Endothelial cell of umbilical vein (primary cell): Measurements from ENCODE around the gene CDK17. TPM values are rescaled to one million over a fixed set of nuclear protein-coding genes. Genes with fewer than 3 reads are reported as not detected.

Experiments used
- BruUV-seq: library from RNA; stranded (reverse); fragments of 400-500 nt; replicated peaks from 2 replicates; lab custom pipeline; 2021; lab: Mats Ljungman, UMichigan
- CTCF ChIA-PET: fragments of 300-600, 350-600 bp; sonication (Branson Sonifier 250); formaldehyde crosslinking; loops from one replicate; lab custom pipeline; 2021; ENCODE audit warnings: antibody characterized with exemption, inconsistent platforms; lab: Charles Lee
- POLR2A ChIA-PET: fragments of 300-600, 350-600 bp; sonication (Branson Sonifier 250); formaldehyde crosslinking; loops from one replicate; lab custom pipeline; 2021; ENCODE audit warnings: antibody characterized with exemption, inconsistent platforms; lab: Charles Lee
- DNase-seq: peaks from one replicate; pipeline ENCODE4 v3.0.0-alpha.2; 2011; ENCODE audit warnings: low read depth, low spot score
- FAIRE-seq: peaks from 2 replicates; lab custom pipeline; 2011; peaks lifted over from hg19 to GRCh38; lab: Jason Lieb, UNC
- H2AFZ ChIP-seq: 2 replicates; pipeline ENCODE4 v1.6.0; 2012; ENCODE audit warnings: low read depth, low read length, control low read depth, inconsistent platforms
- H3K27ac ChIP-seq: 2 replicates; pipeline ENCODE4 v1.5.1; 2011; ENCODE audit warnings: low read depth, mild to moderate bottlenecking, control low read depth, low read length, moderate library complexity; ENCODE audit not compliant: insufficient read depth
- H3K27me3 ChIP-seq, 2 experiments: 2 replicates each; pipeline versions ENCODE4 v1.6.0 to v1.6.1; 2011; ENCODE audit warnings: low read length in 2 of 2, mixed read lengths in 1 of 2; ENCODE audit not compliant: control insufficient read depth in 2 of 2, insufficient read depth in 2 of 2
- H3K36me3 ChIP-seq, 2 experiments: 2 replicates in 1 of 2; 3 replicates in 1 of 2; pipeline ENCODE4 v1.5.1; 2011; ENCODE audit warnings: low read length in 2 of 2, mild to moderate bottlenecking in 1 of 2, moderate library complexity in 1 of 2; ENCODE audit not compliant: control insufficient read depth in 2 of 2, insufficient read depth in 2 of 2; ENCODE audit errors: extremely low read depth in 1 of 2
- H3K4me1 ChIP-seq: 3 replicates; pipeline ENCODE4 v1.5.1; 2011; ENCODE audit warnings: mild to moderate bottlenecking, low read length; ENCODE audit not compliant: control insufficient read depth, insufficient read depth; ENCODE audit errors: extremely low read depth
- H3K4me2 ChIP-seq: 2 replicates; pipeline ENCODE4 v1.6.1; 2011; ENCODE audit warnings: low read length, control low read depth, mixed read lengths; ENCODE audit not compliant: insufficient read depth
- H3K4me3 ChIP-seq, 3 experiments: fragments of 200-600 bp in 1 of 3; sonication (generic), shearing (Covaris generic) in 1 of 3; replicated peaks in 1 of 3; 2 replicates each; pipeline ENCODE4 v1.5.1; 2011 to 2016; ENCODE audit warnings: control low read depth in 3 of 3, low read length in 3 of 3, mild to moderate bottlenecking in 2 of 3, inconsistent platforms in 1 of 3, low read depth in 1 of 3, moderate library complexity in 1 of 3; ENCODE audit not compliant: insufficient read depth in 1 of 3
- H3K79me2 ChIP-seq: 2 replicates; pipeline ENCODE4 v1.6.0; 2012; ENCODE audit warnings: low read length, inconsistent platforms; ENCODE audit not compliant: control insufficient read depth, insufficient read depth
- H3K9ac ChIP-seq: replicated peaks from 2 replicates; pipeline ENCODE3; 2011; ENCODE audit warnings: low read length, control low read depth; ENCODE audit not compliant: insufficient read depth; ENCODE audit errors: extremely low read depth
- H3K9me1 ChIP-seq: replicated peaks from 3 replicates; pipeline ENCODE4 v1.6.0; 2011; ENCODE audit warnings: mild to moderate bottlenecking, low read length; ENCODE audit not compliant: control insufficient read depth, insufficient read depth; ENCODE audit errors: extremely low read depth
- H3K9me3 ChIP-seq: replicated peaks from 2 replicates; pipeline ENCODE4 v1.5.1; 2012; ENCODE audit warnings: low read length, inconsistent platforms; ENCODE audit not compliant: control insufficient read depth, insufficient read depth
- H4K20me1 ChIP-seq: replicated peaks from 2 replicates; pipeline ENCODE3; 2011; ENCODE audit warnings: mild to moderate bottlenecking, low read length; ENCODE audit not compliant: control insufficient read depth, insufficient read depth; ENCODE audit errors: extremely low read depth
- EZH2 ChIP-seq: IDR thresholded peaks from 2 replicates; pipeline ENCODE4 v1.6.1; 2012; ENCODE audit warnings: borderline replicate concordance, low read depth, mild to moderate bottlenecking, moderate library complexity, low read length, inconsistent platforms; ENCODE audit not compliant: severe bottlenecking
- FOS ChIP-seq: IDR thresholded peaks from 2 replicates; pipeline ENCODE4 v1.6.1; 2011; ENCODE audit warnings: mild to moderate bottlenecking, low read length, moderate library complexity, borderline replicate concordance; ENCODE audit not compliant: insufficient read depth
- GATA2 ChIP-seq: IDR thresholded peaks from 2 replicates; pipeline ENCODE4 v1.7.0; 2011; ENCODE audit warnings: low read depth, mild to moderate bottlenecking, moderate library complexity, mixed read lengths, low read length; ENCODE audit not compliant: insufficient read length, insufficient read depth
- JUN ChIP-seq: IDR thresholded peaks from 2 replicates; pipeline ENCODE4 v1.6.1; 2011; ENCODE audit warnings: borderline replicate concordance, low read depth; ENCODE audit not compliant: insufficient read length, insufficient read depth
- MYC ChIP-seq: IDR thresholded peaks from one replicate; pipeline ENCODE4 v1.6.1; 2011; ENCODE audit warnings: mild to moderate bottlenecking, low read depth, low read length
- POLR2A ChIP-seq: IDR thresholded peaks from 2 replicates; pipeline ENCODE4 v1.6.1; 2012; ENCODE audit warnings: low read depth, mild to moderate bottlenecking, control low read depth, low read length
- POLR2AphosphoS5 ChIP-seq: IDR thresholded peaks from 2 replicates; pipeline ENCODE4 v1.6.1; 2012; ENCODE audit warnings: low read depth, mild to moderate bottlenecking, control low read depth, low read length, moderate library complexity; ENCODE audit not compliant: insufficient read depth
- dilution Hi-C: fragments of 300-500 bp; cut with MboI; formaldehyde crosslinking; loops from one replicate; pipeline ENCODE4 v1.15.0; 2019; ENCODE audit warnings: low sequenced_read_pairs; ENCODE audit not compliant: extremely low pct_ligation_motif_present
- intact Hi-C: fragments of 100-400 bp; cut with micrococcal nuclease; formaldehyde crosslinking; loops from one replicate; pipeline ENCODE4 v1.10.0; 2022
- polyA plus RNA-seq, 4 experiments: library from polyadenylated mRNA; depleted of rRNA in 3 of 4; stranded (reverse) in 3 of 4; unstranded in 1 of 4; fragments of >200 nt; gene quantifications; 2 replicates each; pipeline versions ENCODE4 v1.2.1 to v1.2.3, GENCODE V29; 2011 to 2012; ENCODE audit warnings: missing spikeins in 1 of 4
- total RNA-seq: library from RNA; stranded (reverse); gene quantifications from 2 replicates; pipeline ENCODE4 v1.2.3, GENCODE V29; 2021
- TF ChIP-seq, protein P1 (sequence below), 2 donors: IDR thresholded peaks; 1 replicate in 1 of 2; 2 replicates in 1 of 2; pipeline ENCODE4 v1.5.1; 2011; ENCODE audit warnings: low read length in 2 of 2, mild to moderate bottlenecking in 2 of 2, moderate library complexity in 2 of 2, control low read depth in 1 of 2, inconsistent platforms in 1 of 2, low read depth in 1 of 2; ENCODE audit not compliant: insufficient read depth in 1 of 2; ENCODE audit errors: extremely low read depth in 1 of 2
- TF ChIP-seq, protein P2 (sequence below): IDR thresholded peaks from 2 replicates; pipeline ENCODE4 v1.6.1; 2011; ENCODE audit not compliant: insufficient read depth, insufficient read length

CDK17 gene
- total and polyA plus RNA-seq, 2 donors (not counting 3 experiments of a cell fraction or from before 2014, with no cell fraction given): 61.1 to 176 TPM

DNA sequence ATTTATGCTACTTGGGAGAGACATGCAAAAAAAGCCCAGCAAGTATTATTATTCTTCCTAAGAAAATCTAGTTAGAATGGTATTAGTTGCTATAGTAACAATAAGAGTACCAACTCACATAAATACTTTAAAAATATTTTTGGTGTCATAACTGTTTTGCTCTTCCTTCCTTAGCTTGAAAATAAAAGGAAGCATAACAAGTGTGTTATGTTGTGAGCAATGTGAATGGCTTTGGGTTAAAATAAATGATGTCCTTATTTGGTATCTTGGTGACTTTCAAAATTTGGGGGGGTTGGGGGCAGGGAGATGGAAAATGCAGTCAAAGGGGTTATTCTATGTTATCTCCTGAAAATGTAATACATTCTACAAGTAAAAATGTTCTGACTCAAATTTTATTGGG, 115.1 kb downstream of the CDK17 start:
- Histone ChIP-seq H3K9me1 (no peaks in the 10 kb centered on the region), H3K27ac (no peak overlapping the region), H2AFZ (no peak overlapping the region), H3K9ac (no peak overlapping the region), H3K36me3 (peaks cover 32 to 63% of the 10 kb centered on the region in 2 experiments), H3K27me3 (no peaks in the 10 kb centered on the region), H3K4me1 (no peaks in the 10 kb centered on the region), H4K20me1 (no peaks in the 10 kb centered on the region), H3K4me3 (no peak overlapping the region), H3K9me3 (no peaks in the 10 kb centered on the region), H3K4me2 (no peak overlapping the region), H3K79me2 (peaks cover 90% of the 10 kb centered on the region)
- no TSS peak for BruUV-seq
- DNase-seq: no peak
- intact Hi-C loops: no loop called here
- TF ChIP-seq POLR2A: no peak
- no peak for TF ChIP-seq JUN
- no peak for TF ChIP-seq EZH2
- TF ChIP-seq GATA2: no peak
- TF ChIP-seq, protein P1, sequence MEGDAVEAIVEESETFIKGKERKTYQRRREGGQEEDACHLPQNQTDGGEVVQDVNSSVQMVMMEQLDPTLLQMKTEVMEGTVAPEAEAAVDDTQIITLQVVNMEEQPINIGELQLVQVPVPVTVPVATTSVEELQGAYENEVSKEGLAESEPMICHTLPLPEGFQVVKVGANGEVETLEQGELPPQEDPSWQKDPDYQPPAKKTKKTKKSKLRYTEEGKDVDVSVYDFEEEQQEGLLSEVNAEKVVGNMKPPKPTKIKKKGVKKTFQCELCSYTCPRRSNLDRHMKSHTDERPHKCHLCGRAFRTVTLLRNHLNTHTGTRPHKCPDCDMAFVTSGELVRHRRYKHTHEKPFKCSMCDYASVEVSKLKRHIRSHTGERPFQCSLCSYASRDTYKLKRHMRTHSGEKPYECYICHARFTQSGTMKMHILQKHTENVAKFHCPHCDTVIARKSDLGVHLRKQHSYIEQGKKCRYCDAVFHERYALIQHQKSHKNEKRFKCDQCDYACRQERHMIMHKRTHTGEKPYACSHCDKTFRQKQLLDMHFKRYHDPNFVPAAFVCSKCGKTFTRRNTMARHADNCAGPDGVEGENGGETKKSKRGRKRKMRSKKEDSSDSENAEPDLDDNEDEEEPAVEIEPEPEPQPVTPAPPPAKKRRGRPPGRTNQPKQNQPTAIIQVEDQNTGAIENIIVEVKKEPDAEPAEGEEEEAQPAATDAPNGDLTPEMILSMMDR (IDR thresholded peaks at IDR 0.05; ENCODE audit: extremely low read depth in 1 of 2, insufficient read depth in 1 of 2, low read depth in 1 of 2, low read length in 2 of 2): no peak
- no peak for TF ChIP-seq POLR2AphosphoS5
- TF ChIP-seq, protein P2, sequence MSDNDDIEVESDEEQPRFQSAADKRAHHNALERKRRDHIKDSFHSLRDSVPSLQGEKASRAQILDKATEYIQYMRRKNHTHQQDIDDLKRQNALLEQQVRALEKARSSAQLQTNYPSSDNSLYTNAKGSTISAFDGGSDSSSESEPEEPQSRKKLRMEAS: no peak
- no peak for TF ChIP-seq FOS
- TF ChIP-seq MYC: no peak
- ChIA-PET CTCF (interaction anchor here (0.8 kb wide), 1 partner anchor 9 kb away, joined by 3 read pairs; no protein-coding TSS in a partner anchor), POLR2A (no interaction called here)
- dilution Hi-C loops: no loop called here
- FAIRE-seq: no peak
